ENCODE results near the gene JAZF1. TPM values are rescaled to one million over a fixed set of nuclear protein-coding genes. Genes with fewer than 3 reads are reported as not detected.

JAZF1 gene
- total RNA-seq, 1 experiment from 2014 or later = 3.4 TPM

DNA sequence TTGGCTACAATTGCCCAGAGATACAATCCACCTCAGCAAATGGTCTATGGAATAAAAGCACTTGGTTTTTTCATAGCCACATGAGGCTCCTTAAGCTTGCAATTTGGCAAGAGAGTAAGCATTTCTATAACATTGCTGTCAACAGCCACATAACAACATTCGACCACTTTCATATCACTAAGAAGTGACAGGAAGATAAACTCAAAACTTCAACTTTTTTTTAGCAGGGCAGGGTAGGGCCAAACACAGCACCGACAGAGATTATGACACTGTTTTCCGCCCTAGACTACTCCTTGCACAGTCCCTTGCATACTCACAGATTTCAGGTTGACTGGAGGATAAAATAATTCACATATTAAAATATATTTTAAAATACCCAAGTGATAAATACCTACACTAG is 185.4 kb downstream of the JAZF1 start:
- BruUV-seq (replicated peaks) = no TSS peak
- POLR2A ChIA-PET = no interaction called here
- no peak overlapping the region for H3K4me3 ChIP-seq (replicated peaks in 1 of 2; ENCODE audit: low read depth in 1 of 2, low read length in 2 of 2)

GRCh38 chr7:27994639-27995038 is 186.0 kb downstream of the JAZF1 start:
- ChIA-PET POLR2A (no interaction called here), CTCF (no interaction called here), RAD21 (ENCODE audit: low non-redundant PET in 1 of 2, low total read pairs in 2 of 2, uncharacterized antibody in 2 of 2, unreplicated experiment in 2 of 2) (no interaction called here)
- Histone ChIP-seq H3K27ac (ENCODE audit: low read depth, low read length) (no peak overlapping the region), H3K4me3 (replicated peaks in 1 of 2; ENCODE audit: low read depth in 1 of 2, low read length in 2 of 2) (no peak overlapping the region), H3K79me2 (ENCODE audit: insufficient read depth, low read length) (no peaks in the 10 kb centered on the region), H2AFZ (ENCODE audit: low read depth, low read length, poor library complexity, severe bottlenecking) (no peak overlapping the region), H3K4me2 (ENCODE audit: low read length) (peak overlapping the region; percentile 53), H3K27me3 (ENCODE audit: insufficient read depth, low read length) (no peaks in the 10 kb centered on the region), H3K4me1 (ENCODE audit: control insufficient read depth in 1 of 2, insufficient read depth in 2 of 2, low read length in 2 of 2) (peaks cover 10% of the 10 kb centered on the region in 2 experiments), H4K20me1 (ENCODE audit: insufficient read depth) (no peaks in the 10 kb centered on the region), H3K36me3 (ENCODE audit: control insufficient read depth in 1 of 2, insufficient read depth in 2 of 2, low read length in 2 of 2) (no peaks in the 10 kb centered on the region), H3K9me3 (ENCODE audit: control insufficient read depth in 1 of 2, insufficient read depth in 1 of 2, low read depth in 1 of 2, low read length in 2 of 2) (no peaks in the 10 kb centered on the region), H3K9me2 (ENCODE audit: insufficient read depth) (no peaks in the 10 kb centered on the region), H3K9ac (ENCODE audit: low read length) (0 out of 2 replicates have a peak overlapping the region, but pooled peaks have one; percentile 15)
- peak; percentile 55; the same call in 1 of the 2 replicates for ATAC-seq
- peak; percentile 47; the same call in 1 of the 2 replicates for TF ChIP-seq CBX3 (IDR thresholded peaks at IDR 0.05; ENCODE audit: low read depth)
- no peak for TF ChIP-seq ATF3 (IDR thresholded peaks at IDR 0.05)
- peak; percentile 56 for TF ChIP-seq JUND (IDR thresholded peaks at IDR 0.05)
- peak; percentile 66 for TF ChIP-seq FOSL1 (IDR thresholded peaks at IDR 0.05; ENCODE audit: low read depth)
- TF ChIP-seq REST (IDR thresholded peaks at IDR 0.05; ENCODE audit: low read depth) = no peak
- no peak for TF ChIP-seq EZH2phosphoT487 (IDR thresholded peaks at IDR 0.05; ENCODE audit: borderline replicate concordance)
- 0 out of 2 replicates have a peak, but pooled peaks have one; percentile 23 for TF ChIP-seq SP1 (IDR thresholded peaks at IDR 0.05; ENCODE audit: low read depth)
- no peak for DNase-seq (ENCODE audit: low read depth, low spot score)
- intact Hi-C loops (cut with micrococcal nuclease) = no loop called here
- BruUV-seq (replicated peaks) = no TSS peak

More for the DNA sequence above, 185.4 kb downstream of the JAZF1 start:
- H4K20me1 ChIP-seq (ENCODE audit: insufficient read depth) = no peaks in the 10 kb centered on the region
- H3K4me1 ChIP-seq (ENCODE audit: control insufficient read depth in 1 of 2, insufficient read depth in 2 of 2, low read length in 2 of 2) = peaks cover 10% of the 10 kb centered on the region in 2 experiments
- TF ChIP-seq SIN3A (IDR thresholded peaks at IDR 0.05; ENCODE audit: low read depth) = no peak
- no peaks in the 10 kb centered on the region for H3K27me3 ChIP-seq (ENCODE audit: insufficient read depth, low read length)
- H3K9ac ChIP-seq (ENCODE audit: low read length) = no peak overlapping the region
- ATAC-seq (no peak), DNase-seq (ENCODE audit: low read depth, low spot score) (no peak)
- no peak overlapping the region for H3K27ac ChIP-seq (ENCODE audit: low read depth, low read length)
- intact Hi-C loops (cut with micrococcal nuclease) = no loop called here
- no peaks in the 10 kb centered on the region for H3K79me2 ChIP-seq (ENCODE audit: insufficient read depth, low read length)
- no peaks in the 10 kb centered on the region for H3K9me2 ChIP-seq (ENCODE audit: insufficient read depth)
- H3K4me2 ChIP-seq (ENCODE audit: low read length) = no peak overlapping the region
- H3K9me3 ChIP-seq (ENCODE audit: control insufficient read depth in 1 of 2, insufficient read depth in 1 of 2, low read depth in 1 of 2, low read length in 2 of 2) = no peaks in the 10 kb centered on the region
- RAD21 ChIA-PET (ENCODE audit: low non-redundant PET in 1 of 2, low total read pairs in 2 of 2, uncharacterized antibody in 2 of 2, unreplicated experiment in 2 of 2) = no interaction called here
- H2AFZ ChIP-seq (ENCODE audit: low read depth, low read length, poor library complexity, severe bottlenecking) = no peak overlapping the region
- CTCF ChIA-PET = no interaction called here
- H3K36me3 ChIP-seq (ENCODE audit: control insufficient read depth in 1 of 2, insufficient read depth in 2 of 2, low read length in 2 of 2) = no peaks in the 10 kb centered on the region
